ENCODE data around the gene HAPLN2.
A peak's percentile ranks its signal among the peaks of the same experiment; 100 is the strongest.

The HAPLN2 gene

DNA sequence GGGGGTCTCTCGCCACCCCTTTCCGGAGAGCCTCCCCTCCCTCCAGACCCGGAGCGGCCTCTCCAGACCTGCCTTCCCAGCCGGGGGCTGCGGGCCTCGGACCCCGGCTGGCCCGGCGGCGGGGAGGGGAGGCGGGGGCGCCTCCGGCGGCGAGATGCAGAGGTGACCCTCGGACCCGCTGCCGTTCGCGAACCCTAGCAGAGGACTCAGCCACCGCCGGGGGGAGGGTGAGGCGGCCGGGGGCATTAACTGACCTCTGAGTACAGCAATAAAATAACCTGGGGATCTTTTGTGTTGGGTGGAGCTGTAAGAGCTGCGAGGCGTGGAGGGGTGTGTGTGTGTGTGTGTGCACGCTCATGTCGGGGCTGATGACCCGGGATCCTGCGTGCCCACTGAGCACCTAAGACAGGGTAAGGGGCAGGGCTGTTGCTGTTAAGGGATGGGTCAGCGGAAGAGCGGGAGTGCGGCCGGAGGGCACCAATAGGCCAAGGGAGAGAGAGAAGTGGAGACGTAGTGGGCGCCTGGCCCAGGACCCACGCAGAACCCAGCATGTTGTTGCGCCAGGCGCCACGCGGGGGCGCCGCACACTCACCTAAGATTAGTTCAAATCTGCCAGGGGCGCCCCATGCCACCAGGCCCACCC lies 6.3 kb downstream of the HAPLN2 start (continued):
- no peak for TF ChIP-seq PRDM2 (tag by site-specific recombination; IDR thresholded peaks at IDR 0.05; ENCODE audit: borderline replicate concordance)
- 0 out of 2 replicates have a peak, but pooled peaks have one; percentile 38 for TF ChIP-seq ZNF660 (tag by site-specific recombination; IDR thresholded peaks at IDR 0.05)
- no peak for TF ChIP-seq ZNF48 (tag by site-specific recombination; IDR thresholded peaks at IDR 0.05)
- TF ChIP-seq AEBP2 (tag by site-specific recombination; IDR thresholded peaks at IDR 0.05; ENCODE audit: borderline replicate concordance): no peak
- TF ChIP-seq ZNF621 (tag by site-specific recombination; IDR thresholded peaks at IDR 0.05): no peak
- no peak for TF ChIP-seq ZNF585B (tag by site-specific recombination; IDR thresholded peaks at IDR 0.05)
- TF ChIP-seq RBAK (tag by site-specific recombination; IDR thresholded peaks at IDR 0.05): no peak
- TF ChIP-seq ZNF112 (tag by site-specific recombination; IDR thresholded peaks at IDR 0.05): no peak
- no peak for TF ChIP-seq ZNF449 (tag by site-specific recombination; IDR thresholded peaks at IDR 0.05)
- no peak for TF ChIP-seq ZNF433 (tag by site-specific recombination; IDR thresholded peaks at IDR 0.05; ENCODE audit: low read depth)
- no peak for TF ChIP-seq ZBTB7A (tag by site-specific recombination; IDR thresholded peaks at IDR 0.05; ENCODE audit: low read depth)
- peak; percentile 64 for TF ChIP-seq GLIS2 (tag by site-specific recombination; IDR thresholded peaks at IDR 0.05)
- no peak for TF ChIP-seq ZNF426 (tag by site-specific recombination; IDR thresholded peaks at IDR 0.05)
- no peak for TF ChIP-seq ZNF19 (tag by site-specific recombination; IDR thresholded peaks at IDR 0.05; ENCODE audit: low read depth)
- no peak for TF ChIP-seq MEIS1 (CRISPR knock-in tag; IDR thresholded peaks at IDR 0.05; ENCODE audit: borderline replicate concordance)
- no peak; the same call in 1 of the 2 replicates for TF ChIP-seq ZNF76 (tag by site-specific recombination; IDR thresholded peaks at IDR 0.05; ENCODE audit: borderline replicate concordance, low read depth)
- no peak for TF ChIP-seq ZNF223 (tag by site-specific recombination; IDR thresholded peaks at IDR 0.05)
- TF ChIP-seq ZNF623 (tag by site-specific recombination; IDR thresholded peaks at IDR 0.05): no peak
- TF ChIP-seq ZNF221 (tag by site-specific recombination; IDR thresholded peaks at IDR 0.05; ENCODE audit: borderline replicate concordance): no peak
- no peak; the same call in 1 of the 2 replicates for TF ChIP-seq ZIC2 (tag by site-specific recombination; IDR thresholded peaks at IDR 0.05)
- no peak for TF ChIP-seq ZNF239 (tag by site-specific recombination; IDR thresholded peaks at IDR 0.05)
- TF ChIP-seq ZNF785 (tag by site-specific recombination; IDR thresholded peaks at IDR 0.05): 0 out of 2 replicates have a peak, but pooled peaks have one; percentile 12
- 0 out of 2 replicates have a peak, but pooled peaks have one; percentile 47 for TF ChIP-seq ZNF2 (tag by site-specific recombination; IDR thresholded peaks at IDR 0.05)
- TF ChIP-seq ZNF132 (tag by site-specific recombination; IDR thresholded peaks at IDR 0.05; ENCODE audit: borderline replicate concordance): no peak
- no peak for TF ChIP-seq ZBTB20 (tag by site-specific recombination; IDR thresholded peaks at IDR 0.05)
- peak; percentile 79; the same call in 1 of the 2 replicates for TF ChIP-seq ZNF10 (tag by site-specific recombination; IDR thresholded peaks at IDR 0.05)
- no peak for TF ChIP-seq ZNF37A (tag by site-specific recombination; IDR thresholded peaks at IDR 0.05)
- TF ChIP-seq SCRT2 (tag by site-specific recombination; IDR thresholded peaks at IDR 0.05): no peak
- peak; percentile 48; the same call in 1 of the 2 replicates for TF ChIP-seq ZNF639 (tag by site-specific recombination; IDR thresholded peaks at IDR 0.05)
